BJ (cell line): Measurements from ENCODE around the gene CRADD. TPM values are rescaled to one million over a fixed set of nuclear protein-coding genes. Genes with fewer than 3 reads are reported as not detected.

Experiments
- CTCF ChIA-PET: fragments of 350-600 bp; formaldehyde crosslinking; extraction: SDS; loops from one replicate; lab custom pipeline; 2021; ENCODE audit warnings: antibody characterized with exemption, inconsistent platforms; lab: Yijun Ruan, JAX
- POLR2A ChIA-PET: fragments of 300-600 bp; sonication (Branson Sonifier 250); formaldehyde crosslinking; extraction: SDS; loops from one replicate; lab custom pipeline; 2021; ENCODE audit warnings: antibody characterized with exemption; lab: Charles Lee
- DNase-seq: peaks from one replicate; pipeline ENCODE4 v3.0.0-alpha.2; 2011; ENCODE audit warnings: low read depth
- H3K27me3 ChIP-seq: 2 replicates; pipeline ENCODE4 v1.6.0; 2011; ENCODE audit warnings: low read length; ENCODE audit not compliant: control insufficient read depth, insufficient read depth
- H3K36me3 ChIP-seq: 2 replicates; pipeline ENCODE4 v1.5.1; 2011; ENCODE audit warnings: low read length; ENCODE audit not compliant: control insufficient read depth, insufficient read depth
- H3K4me3 ChIP-seq: 2 replicates; pipeline ENCODE4 v1.5.1; 2011; ENCODE audit warnings: low read depth, mild to moderate bottlenecking, control low read depth, low read length
- polyA plus RNA-seq: library from polyadenylated mRNA; depleted of rRNA; stranded (reverse); fragments of >200 nt; gene quantifications from 2 replicates; pipeline ENCODE4 v1.2.3, GENCODE V29; 2011
- TF ChIP-seq, protein P1 (sequence below): IDR thresholded peaks from 2 replicates; pipeline ENCODE4 v1.5.1; 2011; ENCODE audit warnings: low read depth, mild to moderate bottlenecking, control low read depth, inconsistent platforms, low read length, moderate library complexity; ENCODE audit not compliant: insufficient read depth

Gene CRADD
- polyA plus RNA-seq, 1 experiment: 16.6 TPM

DNA sequence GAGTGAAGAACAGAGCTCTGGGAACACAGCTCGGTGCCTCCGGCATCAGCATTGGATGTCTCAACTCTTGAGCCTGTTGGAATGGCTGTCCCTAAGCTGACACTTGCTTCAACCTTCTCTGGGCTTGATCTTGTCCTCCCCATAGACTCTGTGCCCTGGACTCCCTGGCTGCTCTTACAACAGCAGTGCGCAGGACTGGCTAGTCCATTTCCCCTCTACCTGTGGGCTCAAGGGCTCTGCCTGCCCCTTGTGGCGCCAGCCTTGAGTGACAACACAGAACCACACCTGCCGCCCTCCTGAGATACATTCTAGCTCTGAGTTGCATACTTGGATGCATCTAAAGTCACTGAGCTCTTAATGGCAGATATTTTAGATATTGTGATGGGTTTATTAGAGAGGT, 6.2 kb downstream of the CRADD start:
- no peak for DNase-seq
- Histone ChIP-seq H3K27me3 (no peaks in the 10 kb centered on the region), H3K36me3 (no peaks in the 10 kb centered on the region), H3K4me3 (no peak overlapping the region)
- TF ChIP-seq, protein P1, sequence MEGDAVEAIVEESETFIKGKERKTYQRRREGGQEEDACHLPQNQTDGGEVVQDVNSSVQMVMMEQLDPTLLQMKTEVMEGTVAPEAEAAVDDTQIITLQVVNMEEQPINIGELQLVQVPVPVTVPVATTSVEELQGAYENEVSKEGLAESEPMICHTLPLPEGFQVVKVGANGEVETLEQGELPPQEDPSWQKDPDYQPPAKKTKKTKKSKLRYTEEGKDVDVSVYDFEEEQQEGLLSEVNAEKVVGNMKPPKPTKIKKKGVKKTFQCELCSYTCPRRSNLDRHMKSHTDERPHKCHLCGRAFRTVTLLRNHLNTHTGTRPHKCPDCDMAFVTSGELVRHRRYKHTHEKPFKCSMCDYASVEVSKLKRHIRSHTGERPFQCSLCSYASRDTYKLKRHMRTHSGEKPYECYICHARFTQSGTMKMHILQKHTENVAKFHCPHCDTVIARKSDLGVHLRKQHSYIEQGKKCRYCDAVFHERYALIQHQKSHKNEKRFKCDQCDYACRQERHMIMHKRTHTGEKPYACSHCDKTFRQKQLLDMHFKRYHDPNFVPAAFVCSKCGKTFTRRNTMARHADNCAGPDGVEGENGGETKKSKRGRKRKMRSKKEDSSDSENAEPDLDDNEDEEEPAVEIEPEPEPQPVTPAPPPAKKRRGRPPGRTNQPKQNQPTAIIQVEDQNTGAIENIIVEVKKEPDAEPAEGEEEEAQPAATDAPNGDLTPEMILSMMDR: no peak
- POLR2A ChIA-PET: no interaction called here
- CTCF ChIA-PET: interaction anchor here (0.7 to 1.2 kb wide), 3 partner anchors 8 to 418 kb away, joined by 3 to 4 read pairs (median 3); no protein-coding TSS in a partner anchor

DNA sequence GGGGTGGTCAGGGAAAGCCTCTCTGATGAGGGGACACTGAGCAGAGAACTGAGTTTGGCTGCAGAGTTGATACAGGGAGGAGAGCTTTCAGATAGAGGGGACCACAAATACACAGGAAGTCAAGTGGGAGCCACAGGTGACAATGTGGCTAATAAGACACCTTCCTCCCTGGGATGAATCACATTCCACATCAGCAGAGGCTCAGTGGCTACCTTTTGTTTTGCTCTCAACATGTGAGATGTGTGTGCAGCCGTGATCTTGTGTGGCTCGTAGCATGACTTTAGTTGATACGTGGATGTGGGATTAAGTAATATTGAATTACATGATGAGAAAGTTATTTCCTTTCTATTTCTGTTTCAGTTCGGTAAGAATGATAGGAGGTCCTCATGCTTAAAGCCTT, 7.5 kb downstream of the CRADD start:
- Histone ChIP-seq H3K36me3 (no peaks in the 10 kb centered on the region), H3K27me3 (no peaks in the 10 kb centered on the region), H3K4me3 (no peak overlapping the region)
- TF ChIP-seq, protein P1: no peak
- POLR2A ChIA-PET: no interaction called here
- DNase-seq: no peak
- CTCF ChIA-PET: interaction anchor here (0.6 to 1.2 kb wide), 2 partner anchors 49 to 417 kb away, joined by 3 to 4 read pairs; no protein-coding TSS in a partner anchor

DNA sequence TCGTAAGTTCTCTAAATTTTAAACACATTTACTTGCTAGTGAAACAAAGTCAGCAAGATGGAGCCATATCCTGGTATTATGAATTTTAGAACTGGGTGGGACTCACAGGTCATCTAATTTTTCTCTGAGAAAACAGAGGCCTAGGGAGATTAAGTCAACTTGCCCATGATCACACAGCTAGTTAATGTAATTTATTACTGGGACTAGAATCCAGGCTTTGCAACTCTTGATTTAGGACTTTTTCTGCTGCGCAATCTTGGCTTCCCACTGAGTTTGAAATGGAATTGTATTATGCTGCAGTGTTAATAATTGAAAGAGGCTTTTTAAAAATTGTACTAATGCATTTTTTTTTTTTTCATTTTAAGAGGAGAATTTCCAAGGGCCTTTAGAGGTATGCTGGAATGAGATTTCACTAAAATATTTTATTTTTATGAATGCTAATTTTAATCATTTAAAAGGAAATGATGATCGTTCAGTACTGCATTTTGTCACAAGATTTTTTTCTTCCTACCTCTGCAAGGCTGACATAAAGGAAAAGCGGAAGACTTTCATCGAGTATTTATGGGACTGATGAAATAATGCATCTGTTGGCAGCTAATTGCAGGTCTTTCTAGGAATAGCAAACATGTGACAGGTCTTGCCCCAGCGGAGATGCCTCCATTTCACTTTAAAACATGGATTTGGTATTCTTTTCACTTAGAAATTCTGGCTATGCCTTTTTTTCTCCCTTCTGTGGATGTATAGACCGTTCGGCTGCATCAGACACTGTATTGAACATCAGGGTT, 9.6 kb downstream of the CRADD start:
- TF ChIP-seq, protein P1: no peak
- Histone ChIP-seq H3K4me3 (no peak overlapping the region), H3K27me3 (no peaks in the 10 kb centered on the region), H3K36me3 (no peaks in the 10 kb centered on the region)
- no peak for DNase-seq
- POLR2A ChIA-PET: no interaction called here
- CTCF ChIA-PET: no interaction called here

DNA sequence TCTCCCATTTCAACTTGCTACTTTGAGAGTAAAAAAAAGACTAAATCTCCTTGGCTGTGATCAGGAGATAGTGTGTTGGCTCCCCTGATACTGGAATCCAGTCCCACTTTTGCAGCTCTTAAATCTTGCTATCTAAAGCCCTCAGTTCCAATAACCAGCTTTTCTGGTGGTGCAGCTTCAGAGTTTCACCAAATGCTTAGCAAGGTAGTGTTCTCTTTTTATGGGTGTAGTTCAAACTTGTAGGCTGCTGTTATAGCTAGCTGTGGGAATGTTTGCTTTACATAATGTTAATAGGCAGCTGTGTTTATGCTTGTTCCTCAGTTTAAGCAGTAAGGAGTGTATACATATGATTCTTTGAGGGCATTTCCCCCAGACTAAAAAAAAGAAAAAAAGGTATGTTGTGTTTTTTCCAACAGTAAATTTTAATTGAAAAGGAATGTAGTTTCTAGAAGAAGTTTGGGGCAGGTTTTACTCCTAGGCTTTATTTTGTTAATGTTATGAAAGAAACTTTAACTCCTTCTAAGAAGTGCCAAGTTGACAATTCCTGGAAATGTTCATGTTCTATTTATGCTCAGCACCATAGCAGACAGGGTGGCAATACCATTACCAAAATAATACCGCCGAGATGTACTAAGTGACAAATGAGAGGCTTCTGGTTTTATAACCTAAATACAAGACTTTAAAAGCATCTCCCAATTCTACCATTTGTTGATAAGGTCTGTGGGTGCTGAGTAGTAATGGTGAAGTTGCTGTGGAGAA, 12.1 kb downstream of the CRADD start:
- Histone ChIP-seq H3K36me3 (no peaks in the 10 kb centered on the region), H3K4me3 (no peak overlapping the region), H3K27me3 (no peaks in the 10 kb centered on the region)
- DNase-seq: no peak
- TF ChIP-seq, protein P1: no peak
- ChIA-PET POLR2A (no interaction called here), CTCF (interaction anchor here (0.5 to 0.6 kb wide), 2 partner anchors 8 to 736 kb away, joined by 3 read pairs; no protein-coding TSS in a partner anchor)

DNA sequence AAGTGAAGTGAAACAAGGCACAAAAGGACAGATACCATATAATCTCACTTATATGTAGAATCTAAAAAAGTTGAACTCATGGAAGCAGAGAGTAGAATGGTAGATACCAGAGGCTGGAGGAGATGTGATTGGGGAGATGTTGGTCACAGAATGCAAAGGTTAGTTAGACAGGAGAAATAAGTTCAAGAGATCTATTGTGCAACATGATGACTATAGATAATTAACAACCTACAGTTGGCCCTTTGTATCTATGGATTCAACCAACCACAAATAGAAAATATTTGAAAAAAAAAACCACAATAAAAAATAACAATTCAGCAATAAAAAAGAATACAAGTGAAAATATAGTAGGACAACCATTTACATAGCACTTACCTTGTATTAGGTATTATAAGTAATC, 19.3 kb downstream of the CRADD start:
- TF ChIP-seq, protein P1: no peak
- Histone ChIP-seq H3K36me3 (no peaks in the 10 kb centered on the region), H3K27me3 (no peaks in the 10 kb centered on the region), H3K4me3 (no peak overlapping the region)
- POLR2A ChIA-PET: no interaction called here
- no peak for DNase-seq
- CTCF ChIA-PET: no interaction called here
